GM12878 (cell line): ENCODE results near the gene ADK. TPM values are rescaled to one million over a fixed set of nuclear protein-coding genes. Genes with fewer than 3 reads are reported as not detected.

Experiments used
- ATAC-seq: fragments of 200-7000 bp; cut with Tn5 transposase; 3 replicates; pipeline ENCODE4 v1.9.1; 2020; ENCODE audit warnings: mild to moderate bottlenecking, moderate library complexity
- BruUV-seq: library from RNA; stranded (reverse); fragments of 400-500 nt; replicated peaks from 2 replicates; lab custom pipeline; 2021; lab: Mats Ljungman, UMichigan
- CTCF ChIA-PET: fragments of 300-600 bp; sonication (Branson Sonifier 250); formaldehyde crosslinking; extraction: SDS; loops from one replicate; lab custom pipeline; 2021; ENCODE audit warnings: inconsistent platforms; lab: Yijun Ruan, JAX
- POLR2A ChIA-PET: fragments of 350-600 bp; formaldehyde crosslinking; extraction: SDS; loops from one replicate; lab custom pipeline; 2021; ENCODE audit warnings: inconsistent platforms; lab: Charles Lee
- RAD21 ChIA-PET: fragments of 300-600 bp; sonication (Branson Sonifier 250); formaldehyde crosslinking; loops from one replicate; lab custom pipeline; 2023; ENCODE audit warnings: antibody characterized with exemption; ENCODE audit not compliant: unreplicated experiment; lab: Charles Lee
- SMC1A ChIA-PET: fragments of 300-600 bp; sonication (Branson Sonifier 250); formaldehyde crosslinking; loops from one replicate; lab custom pipeline; 2023; ENCODE audit not compliant: unreplicated experiment, uncharacterized antibody; lab: Charles Lee
- DNase-seq: peaks from one replicate; pipeline ENCODE4 v3.0.0-alpha.2; 2011; ENCODE audit warnings: low read depth, low spot score
- FAIRE-seq: peaks from 3 replicates; lab custom pipeline; 2011; peaks lifted over from hg19 to GRCh38; lab: Jason Lieb, UNC
- H2AFZ ChIP-seq: 2 replicates; pipeline ENCODE4 v1.6.0; 2011; ENCODE audit warnings: low read depth, low read length, control low read depth; ENCODE audit not compliant: control insufficient read depth
- H3K27ac ChIP-seq: 2 replicates; pipeline ENCODE4 v1.5.1; 2011; ENCODE audit warnings: control low read depth; ENCODE audit not compliant: control insufficient read depth, insufficient read depth
- H3K27me3 ChIP-seq, 2 experiments: replicated peaks in 1 of 2; 2 replicates each; pipeline versions ENCODE4 v1.6.0 to v1.6.1; 2011; ENCODE audit warnings: low read length in 1 of 2; ENCODE audit not compliant: control insufficient read depth in 2 of 2, insufficient read depth in 2 of 2
- H3K36me3 ChIP-seq, 2 experiments: 2 replicates each; pipeline ENCODE4 v1.5.1; 2011; ENCODE audit warnings: low read length in 1 of 2; ENCODE audit not compliant: control insufficient read depth in 2 of 2, insufficient read depth in 2 of 2
- H3K4me1 ChIP-seq: 2 replicates; pipeline ENCODE4 v1.6.1; 2011; ENCODE audit warnings: mild to moderate bottlenecking, low read length, moderate library complexity, mixed read lengths; ENCODE audit not compliant: control insufficient read depth, insufficient read depth
- H3K4me2 ChIP-seq: 2 replicates; pipeline ENCODE4 v1.6.0; 2011; ENCODE audit warnings: control low read depth; ENCODE audit not compliant: control insufficient read depth, insufficient read depth
- H3K4me3 ChIP-seq: fragments of 200-600 bp; sonication (generic); 2 replicates; pipeline ENCODE4 v1.5.1; 2016
- H3K79me2 ChIP-seq: 2 replicates; pipeline ENCODE4 v1.6.0; 2011; ENCODE audit warnings: low read length; ENCODE audit not compliant: control insufficient read depth, insufficient read depth
- H3K9ac ChIP-seq: 2 replicates; pipeline ENCODE4 v1.8.0; 2011; ENCODE audit warnings: low read length, control low read depth, mixed read lengths; ENCODE audit not compliant: control insufficient read depth, insufficient read depth
- H3K9me3 ChIP-seq: replicated peaks from 3 replicates; pipeline ENCODE4 v1.5.1; 2011; ENCODE audit warnings: mild to moderate bottlenecking, low read length; ENCODE audit not compliant: control insufficient read depth, insufficient read depth
- H4K20me1 ChIP-seq: 2 replicates; pipeline ENCODE4 v1.6.0; 2011; ENCODE audit not compliant: control insufficient read depth, insufficient read depth
- BHLHE40 ChIP-seq, 2 experiments: fragments of 450-650 bp in 1 of 2; IDR thresholded peaks; 2 replicates each; pipeline ENCODE4 v1.6.1; 2011 to 2017; ENCODE audit warnings: low read depth in 2 of 2, borderline replicate concordance in 1 of 2, improper control_type of control experiment in 1 of 2, low read length in 1 of 2, mild to moderate bottlenecking in 1 of 2
- CBX3 ChIP-seq: fragments of 200-600 bp; sonication (generic); IDR thresholded peaks from 2 replicates; pipeline ENCODE4 v1.6.1; 2016; ENCODE audit warnings: low read depth, borderline replicate concordance
- EED ChIP-seq: sonication (generic); IDR thresholded peaks from 2 replicates; pipeline ENCODE4 v1.6.1; 2016; ENCODE audit warnings: antibody characterized with exemption, low read depth
- EZH2 ChIP-seq: IDR thresholded peaks from 2 replicates; pipeline ENCODE4 v1.6.1; 2012; ENCODE audit warnings: low read depth, mild to moderate bottlenecking, control low read depth, inconsistent platforms, low read length, borderline replicate concordance; ENCODE audit not compliant: control insufficient read depth
- KLF5 ChIP-seq: fragments of 450-650 bp; IDR thresholded peaks from 2 replicates; pipeline ENCODE4 v1.6.1; 2014; ENCODE audit warnings: mild to moderate bottlenecking; ENCODE audit not compliant: partially characterized antibody
- MYB ChIP-seq: fragments of 150-350 bp; IDR thresholded peaks from 2 replicates; pipeline ENCODE4 v1.6.1; 2014; ENCODE audit warnings: mild to moderate bottlenecking, low read depth, low read length, borderline replicate concordance
- SP1 ChIP-seq: IDR thresholded peaks from one replicate; pipeline ENCODE4 v1.6.1; 2011; ENCODE audit warnings: low read depth, low read length
- STAT1 ChIP-seq: fragments of 450-650 bp; conservative IDR thresholded peaks from 2 replicates; pipeline ENCODE4 v1.6.1; 2014; ENCODE audit warnings: antibody characterized with exemption, mild to moderate bottlenecking
- TCF12 ChIP-seq: IDR thresholded peaks from 2 replicates; pipeline ENCODE4 v1.6.1; 2011; ENCODE audit warnings: low read depth, mild to moderate bottlenecking, low read length
- WRNIP1 ChIP-seq: IDR thresholded peaks from 2 replicates; pipeline ENCODE4 v1.6.1; 2011; ENCODE audit warnings: low read depth, low read length, improper control_type of control experiment, borderline replicate concordance
- WGBS: methylation state at CpG from one replicate; pipeline ENCODE4 v1.1.6; 2016; ENCODE audit warnings: low lambda C conversion rate; ENCODE audit not compliant: insufficient replicate concordance, insufficient coverage; ENCODE audit errors: missing lambda C conversion rate; 5-methylcytosine and 5-hydroxymethylcytosine counted together
- in situ Hi-C: fragments of 300-500 bp; cut with MboI; formaldehyde crosslinking; loops from 9 replicates; pipeline ENCODE4 v1.14.3; 2018; ENCODE audit warnings: mixed read lengths
- intact Hi-C: fragments of 100-400 bp; cut with micrococcal nuclease; formaldehyde crosslinking; loops from one replicate; pipeline ENCODE4 v1.14.2; 2022; ENCODE audit not compliant: unreplicated experiment
- polyA plus RNA-seq, 11 experiments: library from polyadenylated mRNA; depleted of rRNA in 4 of 11; unstranded in 6 of 11; stranded (reverse) in 5 of 11; fragments of >200 nt; fragmentation: Nextera tagmentation in 4 of 11; fragmentation: Illumina TruSeq in 1 of 11; extraction: Ambion mirVana in 4 of 11; extraction: Trizol in 1 of 11; gene quantifications; 1 replicate in 1 of 11; 2 replicates in 10 of 11; pipeline versions ENCODE4 v1.2.1 to v1.2.3, GENCODE V29; 2011 to 2016; ENCODE audit warnings: inconsistent platforms in 2 of 11, missing spikeins in 2 of 11, low read depth in 1 of 11
- total RNA-seq, 4 experiments: library from RNA; depleted of rRNA in 3 of 4; stranded (reverse); fragments of >200 nt in 3 of 4; fragmentation: Illumina TruSeq in 1 of 4; extraction: Trizol in 1 of 4; gene quantifications; 2 replicates each; pipeline versions ENCODE4 v1.2.1 to v1.2.3, GENCODE V29; 2013 to 2021
- TF ChIP-seq, protein P1 (sequence below): IDR thresholded peaks from 2 replicates; pipeline ENCODE4 v1.6.1; 2012; ENCODE audit warnings: low read depth, low read length, improper control_type of control experiment

ADK gene
- total and polyA plus RNA-seq, 10 of the 15 experiments (the other 5 are each of a cell fraction or from before 2014, with no cell fraction given) = 42.0 to 151 (median 81.6) TPM

- no peaks in the 10 kb centered on the region for H3K4me1 ChIP-seq
- POLR2A ChIA-PET = interaction anchor here (0.5 kb wide), 1 partner anchor 121 kb away, joined by 3 read pairs; no protein-coding TSS in a partner anchor
- in situ Hi-C loops (no loop called here), intact Hi-C loops (no loop called here)
- no peaks in the 10 kb centered on the region for H3K9me3 ChIP-seq
- no peaks in the 10 kb centered on the region for H3K79me2 ChIP-seq
- no peaks in the 10 kb centered on the region for H4K20me1 ChIP-seq
- RAD21 ChIA-PET = interaction anchor here (1.8 to 3.5 kb wide), 2 partner anchors 13 to 164 kb away, joined by 5 to 22 read pairs; no protein-coding TSS in a partner anchor
- DNase-seq = no peak
- no peaks in the 10 kb centered on the region for H3K27me3 ChIP-seq
- SMC1A ChIA-PET = interaction anchor here (0.7 to 4.1 kb wide), 3 partner anchors 24 to 1031 kb away, joined by 3 to 70 read pairs (median 5); no protein-coding TSS in a partner anchor
- H2AFZ ChIP-seq = no peak overlapping the region
- CTCF ChIA-PET = interaction anchor here (0.8 to 13.9 kb wide), 5 partner anchors 10 to 217 kb away, joined by 3 to 185 read pairs (median 53); no protein-coding TSS in a partner anchor
- FAIRE-seq = no peak
- 84% methylated on average over 8 of the region's 8 CpGs for WGBS
- no peak overlapping the region for H3K27ac ChIP-seq
- no peak overlapping the region for H3K4me2 ChIP-seq
- H3K9ac ChIP-seq = no peak overlapping the region
- H3K36me3 ChIP-seq = peaks cover 0 to 9% of the 10 kb centered on the region in 2 experiments; a peak in 1 of 4 replicates
- no peak for ATAC-seq
- TF ChIP-seq TCF12 (no peak), EED (no peak), SP1 (no peak), BHLHE40 (IDR thresholded peaks at IDR 0.05; ENCODE audit: borderline replicate concordance in 1 of 2, low read depth in 2 of 2, low read length in 1 of 2) (no peak), STAT1 (no peak), EZH2 (no peak), WRNIP1 (no peak), CBX3 (no peak), KLF5 (no peak), MYB (no peak)
- TF ChIP-seq, protein P1, sequence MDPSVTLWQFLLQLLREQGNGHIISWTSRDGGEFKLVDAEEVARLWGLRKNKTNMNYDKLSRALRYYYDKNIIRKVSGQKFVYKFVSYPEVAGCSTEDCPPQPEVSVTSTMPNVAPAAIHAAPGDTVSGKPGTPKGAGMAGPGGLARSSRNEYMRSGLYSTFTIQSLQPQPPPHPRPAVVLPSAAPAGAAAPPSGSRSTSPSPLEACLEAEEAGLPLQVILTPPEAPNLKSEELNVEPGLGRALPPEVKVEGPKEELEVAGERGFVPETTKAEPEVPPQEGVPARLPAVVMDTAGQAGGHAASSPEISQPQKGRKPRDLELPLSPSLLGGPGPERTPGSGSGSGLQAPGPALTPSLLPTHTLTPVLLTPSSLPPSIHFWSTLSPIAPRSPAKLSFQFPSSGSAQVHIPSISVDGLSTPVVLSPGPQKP = no peak
- BruUV-seq = no TSS peak
- no peak overlapping the region for H3K4me3 ChIP-seq
Observed at GRCh38 chr10:74104996-74105395, 46.0 kb upstream of the ADK start.
